Esophagus muscularis mucosa (tissue), 4 donors: ENCODE measurements around the gene ANKRD28. TPM values are rescaled to one million over a fixed set of nuclear protein-coding genes. Genes with fewer than 3 reads are reported as not detected.
"Not testable (repeated sequence)": the region's sequence is repeated elsewhere in the genome, so short reads cannot be mapped to it uniquely, and the experiment has no call there.

Experiments
- DNase-seq: peaks from one replicate; pipeline ENCODE4 v3.0.0-alpha.2; 2017; ENCODE audit errors: extremely low spot score
- H3K27ac ChIP-seq, 4 donors: fragments of 200-600 bp; sonication (generic); replicated peaks in 1 of 4; 1 replicate in 3 of 4; 2 replicates in 1 of 4; pipeline ENCODE4 v1.5.1; 2016 to 2019; ENCODE audit warnings: mild to moderate bottlenecking in 1 of 4
- H3K27me3 ChIP-seq, 4 donors: fragments of 200-600 bp; sonication (generic); one replicate each; pipeline versions ENCODE4 v1.5.1 to v1.6.0; 2016 to 2019
- H3K36me3 ChIP-seq, 4 donors: fragments of 200-600 bp; sonication (generic); one replicate each; pipeline ENCODE4 v1.5.1; 2016 to 2019
- H3K4me1 ChIP-seq, 4 donors: fragments of 200-600 bp; sonication (generic); one replicate each; pipeline ENCODE4 v1.5.1; 2016 to 2019
- H3K4me3 ChIP-seq, 4 donors: fragments of 200-600 bp; sonication (generic); 1 replicate in 2 of 4; 2 replicates in 2 of 4; pipeline ENCODE4 v1.5.1; 2016 to 2019; ENCODE audit warnings: mild to moderate bottlenecking in 4 of 4, moderate library complexity in 1 of 4
- H3K9me3 ChIP-seq, 4 donors: fragments of 200-600 bp; sonication (generic); 1 replicate in 3 of 4; 2 replicates in 1 of 4; pipeline ENCODE4 v1.5.1; 2016 to 2019
- CTCF ChIP-seq, 3 experiments: fragments of 200-600 bp in 2 of 3; fragments of 450-650 bp in 1 of 3; sonication (generic) in 2 of 3; IDR thresholded peaks; one replicate each; pipeline ENCODE4 v1.5.1; 2017 to 2019; ENCODE audit warnings: antibody characterized with exemption in 3 of 3, mild to moderate bottlenecking in 2 of 3, moderate library complexity in 1 of 3
- EP300 ChIP-seq: sonication (generic); formaldehyde crosslinking; IDR thresholded peaks from one replicate; pipeline ENCODE4 v1.6.1; 2017; ENCODE audit warnings: antibody characterized with exemption
- POLR2A ChIP-seq: fragments of 450-650 bp; IDR thresholded peaks from one replicate; pipeline ENCODE4 v1.6.1; 2017; ENCODE audit warnings: antibody characterized with exemption, moderate library complexity, mild to moderate bottlenecking, low read depth
- POLR2AphosphoS5 ChIP-seq, 2 donors: sonication (generic); formaldehyde crosslinking; IDR thresholded peaks; one replicate each; pipeline ENCODE4 v1.6.1; 2017; ENCODE audit warnings: antibody characterized with exemption in 2 of 2
- WGBS: methylation state at CpG from one replicate; pipeline ENCODE4 v1.1.5; 2018; 5-methylcytosine and 5-hydroxymethylcytosine counted together
- intact Hi-C: fragments of 100-400 bp; cut with DNase I; formaldehyde crosslinking; loops from one replicate; pipeline ENCODE4 v1.15.1; 2023
- small RNA-seq, 3 donors: library from RNA; depleted of rRNA; stranded (forward); fragments of <200 nt; gene quantifications; one replicate each; pipeline ENCODE3, GENCODE V24; 2016
- total RNA-seq, 4 donors: library from RNA; depleted of rRNA; stranded (reverse); fragments of >200 nt; gene quantifications; one replicate each; pipeline versions ENCODE4 v1.1.0 to v1.2.1, GENCODE V29; 2016

ANKRD28 gene
- total RNA-seq, 4 donors from 2014 or later: 21.2 to 34.8 (median 26.9) TPM

DNA sequence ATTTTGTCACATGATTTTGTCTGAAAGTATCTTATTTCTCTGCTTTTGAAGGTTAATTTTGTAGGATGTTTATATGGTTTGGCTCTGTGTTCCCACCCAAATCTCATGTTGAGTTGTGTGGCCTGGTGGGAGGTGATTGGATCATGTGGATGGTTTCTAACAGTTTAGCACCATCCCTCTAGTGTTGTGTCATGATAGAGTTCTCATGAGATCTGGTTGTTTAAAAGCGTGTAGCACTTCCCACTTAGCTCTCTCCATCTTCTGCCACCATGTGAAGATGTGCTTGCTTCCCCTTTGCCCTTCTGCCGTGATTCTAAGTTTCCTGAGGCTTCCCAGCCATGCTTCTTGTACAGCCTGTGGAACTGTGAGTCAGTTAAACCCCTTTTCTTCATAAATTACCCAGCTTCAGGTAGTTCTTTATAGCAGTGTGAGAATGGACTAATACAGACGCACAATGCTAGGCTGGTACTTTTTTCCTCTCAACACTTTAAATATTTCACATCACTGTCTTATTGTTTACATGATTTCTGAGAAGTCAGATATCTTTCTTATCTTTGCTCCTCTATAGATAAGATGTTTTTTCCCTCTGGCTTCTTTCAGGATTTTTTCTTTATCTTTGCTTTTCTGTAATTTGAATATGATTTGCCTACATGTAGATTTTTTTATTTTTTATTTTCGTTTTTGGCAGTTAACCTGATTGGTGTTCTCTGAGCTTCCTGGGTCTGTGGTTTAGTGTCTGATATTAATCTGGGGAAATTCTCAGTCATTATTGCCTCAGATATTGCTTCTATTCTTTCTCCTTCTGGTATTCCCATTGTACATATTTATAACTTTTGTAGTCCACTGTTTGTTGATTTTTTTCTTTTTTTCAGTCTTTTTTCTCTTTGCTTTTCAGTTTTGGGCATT is 174.0 kb downstream of the ANKRD28 start:
- Histone ChIP-seq H3K4me1 (no peaks in the 10 kb centered on the region), H3K27ac (no peak overlapping the region), H3K9me3 (peaks cover 0 to 15% (median 7%) of the 10 kb centered on the region in 4 donors), H3K27me3 (no peaks in the 10 kb centered on the region), H3K36me3 (peaks cover 0 to 4% (median 0%) of the 10 kb centered on the region in 4 donors), H3K4me3 (no peak overlapping the region)
- WGBS: 81% methylated on average over 4 of the region's 4 CpGs
- DNase-seq: no peak
- intact Hi-C loops: no loop called here
- no peak for TF ChIP-seq POLR2A
- TF ChIP-seq POLR2AphosphoS5 (IDR thresholded peaks at IDR 0.05): no peak
- no peak for TF ChIP-seq EP300
- no peak for TF ChIP-seq CTCF (IDR thresholded peaks at IDR 0.05)

DNA sequence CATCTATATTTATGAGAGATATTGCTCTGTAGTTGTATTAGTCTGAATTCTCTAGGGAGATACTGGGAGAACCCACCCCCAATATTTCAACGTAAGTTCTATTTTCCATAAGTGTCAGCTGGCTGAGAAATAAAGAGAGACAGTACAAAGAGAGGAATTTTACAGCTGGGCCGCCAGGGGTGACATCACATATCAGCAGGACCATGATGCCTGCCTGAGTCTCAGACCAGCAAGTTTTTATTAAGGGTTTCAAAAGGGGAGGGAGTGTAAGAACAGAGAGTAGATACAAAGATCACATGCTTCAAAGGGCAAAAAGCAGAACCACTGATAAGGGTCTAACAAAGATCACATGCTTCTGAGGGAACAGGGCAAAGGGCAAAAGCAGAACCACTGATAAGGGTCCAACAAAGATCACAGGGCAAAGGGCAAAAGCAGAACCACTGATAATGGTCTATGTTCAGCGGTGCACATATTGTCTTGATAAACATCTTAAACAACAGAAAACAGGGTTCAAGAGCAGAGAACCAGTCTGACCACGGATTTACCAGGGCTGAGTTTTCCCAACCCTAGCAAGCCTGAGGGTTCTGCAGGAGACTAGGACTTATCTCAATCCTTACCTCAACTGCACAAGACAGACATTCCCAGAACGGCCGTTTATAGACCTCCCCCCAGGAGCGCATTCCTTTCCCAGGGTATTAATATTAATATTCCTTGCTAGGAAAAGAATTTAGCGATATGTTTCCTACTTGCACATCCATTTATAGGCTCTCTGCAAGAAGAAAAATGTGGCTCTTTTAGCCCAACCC is 177.9 kb downstream of the ANKRD28 start:
- 94% methylated on average over 8 of the region's 8 CpGs for WGBS
- H3K4me1 ChIP-seq, DNase-seq, H3K36me3 ChIP-seq, H3K27me3 ChIP-seq, intact Hi-C loops, H3K4me3 ChIP-seq, H3K27ac ChIP-seq: not testable (repeated sequence)
- peaks cover 0 to 15% (median 7%) of the 10 kb centered on the region in 4 donors for H3K9me3 ChIP-seq

Small RNAs within 50 kb of the gene (small RNA-seq; reads per million reads assigned to genes)
- 0 reads per million in 3 donors for gene MIR3134
- gene RN7SL4P: 0 reads per million in 3 donors

Other genes with a start within 250 kb of the ANKRD28 start
- 10 to 100 TPM; 19.3 to 27.0 (median 22.0) TPM for gene HACL1, start 196.4 kb downstream of the ANKRD28 start, total RNA-seq
- gene BTD, start 196.2 kb downstream of the ANKRD28 start, total RNA-seq: 10 to 100 TPM; 38.5 to 65.2 (median 41.6) TPM